ENCODE results near the gene TRH. TPM values are rescaled to one million over a fixed set of nuclear protein-coding genes. Genes with fewer than 3 reads are reported as not detected.
"Not testable (repeated sequence)": the region's sequence is repeated elsewhere in the genome, so short reads cannot be mapped to it uniquely, and the experiment has no call there.

The TRH gene
- total and polyA plus RNA-seq, 2 donors, result 0.52 to 2.9 TPM

DNA sequence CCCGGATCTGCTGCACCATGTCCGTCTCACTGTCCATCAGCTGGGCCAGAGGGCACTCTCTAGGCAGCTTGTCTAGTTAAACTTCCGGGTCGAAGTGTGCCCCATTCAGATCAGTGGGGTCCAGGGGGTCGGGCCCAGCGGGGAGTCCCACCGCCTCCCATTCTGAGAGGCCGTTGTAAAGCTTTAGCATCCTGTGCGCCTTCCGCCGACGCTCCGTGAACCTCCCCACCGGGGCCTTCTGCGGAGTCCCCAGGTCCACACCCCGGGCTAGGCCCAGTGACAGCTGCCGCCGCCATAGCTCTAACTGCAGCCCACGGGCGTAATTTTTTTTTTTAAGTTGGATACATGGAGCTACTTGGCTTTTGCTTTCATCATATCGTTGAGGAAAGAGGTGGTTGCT is 38.7 kb downstream of the TRH start:
- H3K36me3 ChIP-seq (ENCODE audit: control insufficient read depth in 2 of 2, insufficient read depth in 2 of 2, low read length in 1 of 2); H3K27me3 ChIP-seq (ENCODE audit: control insufficient read depth in 2 of 2, insufficient read depth in 1 of 2, low read length in 1 of 2); H3K4me3 ChIP-seq (ENCODE audit: low read length in 2 of 2); H3K4me1 ChIP-seq (ENCODE audit: control insufficient read depth in 2 of 2, insufficient read depth in 2 of 2, low read length in 2 of 2); DNase-seq (ENCODE audit: low read depth in 6 of 9, low spot score in 9 of 9); H3K27ac ChIP-seq (ENCODE audit: low read depth in 1 of 2, low read length in 1 of 2); H3K9me3 ChIP-seq (ENCODE audit: control insufficient read depth in 2 of 2, insufficient read depth in 1 of 2, low read length in 1 of 2): not testable (repeated sequence)
- WGBS, result 96% methylated on average over 21 of the region's 21 CpGs

DNA sequence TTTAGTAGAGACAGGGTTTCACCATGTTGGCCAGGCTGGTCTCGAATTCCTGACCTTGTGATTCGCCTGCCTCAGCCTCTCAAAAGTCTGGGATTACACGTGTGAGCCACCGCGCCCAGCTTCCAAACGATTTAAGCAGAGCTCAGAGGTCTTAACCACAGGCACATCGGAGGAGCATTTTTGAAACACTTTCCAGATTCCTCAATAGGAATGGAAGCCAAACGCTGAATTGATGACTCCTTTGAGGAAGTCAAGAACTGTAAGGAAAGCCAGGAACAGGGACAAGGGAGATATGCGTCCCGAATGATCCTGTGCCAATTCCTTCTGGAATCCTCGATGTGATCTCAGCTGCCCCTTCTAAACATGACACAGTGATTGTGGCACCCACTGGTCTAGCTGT is 40.0 kb downstream of the TRH start:
- DNase-seq (ENCODE audit: low read depth in 6 of 9, low spot score in 9 of 9), result no peak
- Histone ChIP-seq H3K9me3 (ENCODE audit: control insufficient read depth in 2 of 2, insufficient read depth in 1 of 2, low read length in 1 of 2) (no peaks in the 10 kb centered on the region), H3K27ac (ENCODE audit: low read depth in 1 of 2, low read length in 1 of 2) (no peak overlapping the region), H3K27me3 (ENCODE audit: control insufficient read depth in 2 of 2, insufficient read depth in 1 of 2, low read length in 1 of 2) (no peaks in the 10 kb centered on the region), H3K4me1 (ENCODE audit: control insufficient read depth in 2 of 2, insufficient read depth in 2 of 2, low read length in 2 of 2) (no peaks in the 10 kb centered on the region), H3K4me3 (ENCODE audit: low read length in 2 of 2) (no peak overlapping the region), H3K36me3 (ENCODE audit: control insufficient read depth in 2 of 2, insufficient read depth in 2 of 2, low read length in 1 of 2) (no peaks in the 10 kb centered on the region)
- WGBS, result 95% methylated on average over 11 of the region's 11 CpGs

DNA sequence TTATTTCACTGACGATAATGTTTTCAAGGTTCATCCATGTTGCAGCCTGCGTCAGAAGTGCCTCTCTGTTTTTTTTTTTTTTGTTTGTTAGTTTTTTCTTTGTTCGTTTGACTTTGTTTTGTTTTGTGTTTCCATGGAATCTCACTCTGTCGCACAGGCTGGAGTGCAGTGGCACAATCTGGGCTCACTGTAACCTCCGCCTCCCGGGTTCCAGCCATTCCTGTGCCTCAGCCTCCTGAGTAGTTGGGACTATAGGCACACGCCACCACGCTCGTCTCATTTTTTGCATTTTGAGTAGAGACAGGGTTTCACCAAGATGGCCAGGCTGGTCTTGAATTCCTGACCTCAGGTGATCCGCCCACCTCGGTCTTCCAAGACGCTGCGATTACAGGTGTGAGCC is 43.1 kb downstream of the TRH start:
- DNase-seq (ENCODE audit: low read depth in 6 of 9, low spot score in 9 of 9); H3K4me1 ChIP-seq (ENCODE audit: control insufficient read depth in 2 of 2, insufficient read depth in 2 of 2, low read length in 2 of 2); H3K9me3 ChIP-seq (ENCODE audit: control insufficient read depth in 2 of 2, insufficient read depth in 1 of 2, low read length in 1 of 2); H3K27ac ChIP-seq (ENCODE audit: low read depth in 1 of 2, low read length in 1 of 2); H3K27me3 ChIP-seq (ENCODE audit: control insufficient read depth in 2 of 2, insufficient read depth in 1 of 2, low read length in 1 of 2); H3K36me3 ChIP-seq (ENCODE audit: control insufficient read depth in 2 of 2, insufficient read depth in 2 of 2, low read length in 1 of 2); H3K4me3 ChIP-seq (ENCODE audit: low read length in 2 of 2): not testable (repeated sequence)
- 97% methylated on average over 13 of the region's 13 CpGs for WGBS

DNA sequence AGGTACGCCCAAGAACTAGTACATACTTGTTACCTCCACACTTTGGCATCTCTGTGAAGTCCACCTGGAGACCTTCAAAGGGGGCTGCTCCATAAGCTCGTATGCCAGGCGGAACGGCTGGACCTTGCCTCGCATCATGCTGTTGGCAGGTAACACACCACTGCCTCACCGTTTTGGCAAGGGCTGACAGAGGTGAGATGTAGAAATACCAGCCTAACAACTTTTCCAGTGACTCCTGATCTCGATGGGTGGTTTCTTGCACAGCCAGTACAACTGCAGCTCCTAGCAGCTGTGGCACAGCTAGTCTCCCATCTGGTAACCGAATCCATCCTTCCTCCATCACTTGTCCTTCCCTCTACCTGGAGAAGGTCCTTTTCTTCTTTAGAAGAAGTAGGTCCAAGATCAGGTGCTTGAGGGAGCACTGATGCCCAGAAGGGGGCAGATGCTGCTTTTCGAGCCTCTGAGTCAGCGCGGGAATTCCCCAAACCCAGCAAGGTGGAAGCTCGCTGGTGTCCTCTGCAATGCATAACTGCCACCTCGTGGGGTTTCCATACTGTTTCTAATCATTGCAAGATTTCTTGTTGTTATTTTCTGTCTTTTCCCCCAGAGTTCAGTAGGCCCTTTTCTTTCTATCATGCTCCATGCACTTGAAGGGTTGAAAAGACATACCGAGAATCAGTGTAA is 51.8 kb downstream of the TRH start:
- WGBS, result 72% methylated on average over 12 of the region's 14 CpGs
- H3K27ac ChIP-seq (ENCODE audit: low read depth in 1 of 2, low read length in 1 of 2); H3K36me3 ChIP-seq (ENCODE audit: control insufficient read depth in 2 of 2, insufficient read depth in 2 of 2, low read length in 1 of 2); H3K4me3 ChIP-seq (ENCODE audit: low read length in 2 of 2); H3K4me1 ChIP-seq (ENCODE audit: control insufficient read depth in 2 of 2, insufficient read depth in 2 of 2, low read length in 2 of 2); H3K27me3 ChIP-seq (ENCODE audit: control insufficient read depth in 2 of 2, insufficient read depth in 1 of 2, low read length in 1 of 2); DNase-seq (ENCODE audit: low read depth in 6 of 9, low spot score in 9 of 9); H3K9me3 ChIP-seq (ENCODE audit: control insufficient read depth in 2 of 2, insufficient read depth in 1 of 2, low read length in 1 of 2): not testable (repeated sequence)

DNA sequence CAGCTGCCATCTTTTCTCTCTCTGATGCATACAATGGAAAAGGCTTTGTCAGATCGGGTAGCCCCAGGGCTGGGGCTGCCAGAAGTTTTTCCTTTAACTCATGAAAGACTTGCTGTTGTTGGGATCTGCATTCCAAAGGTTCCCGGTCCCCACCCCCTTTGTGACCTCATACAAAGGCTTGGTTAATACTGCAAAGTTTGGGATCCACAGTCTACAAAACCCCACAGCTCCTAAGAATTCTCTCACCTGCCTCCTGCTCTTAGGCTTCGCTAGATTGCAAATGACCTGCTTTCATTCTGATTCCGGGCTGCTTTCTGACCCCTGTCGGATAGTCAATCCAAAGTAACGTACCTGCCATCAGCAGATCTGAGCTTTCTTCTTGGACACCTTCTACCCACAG is 52.9 kb downstream of the TRH start:
- H3K4me1 ChIP-seq (ENCODE audit: control insufficient read depth in 2 of 2, insufficient read depth in 2 of 2, low read length in 2 of 2); H3K36me3 ChIP-seq (ENCODE audit: control insufficient read depth in 2 of 2, insufficient read depth in 2 of 2, low read length in 1 of 2); H3K27me3 ChIP-seq (ENCODE audit: control insufficient read depth in 2 of 2, insufficient read depth in 1 of 2, low read length in 1 of 2); H3K9me3 ChIP-seq (ENCODE audit: control insufficient read depth in 2 of 2, insufficient read depth in 1 of 2, low read length in 1 of 2); H3K4me3 ChIP-seq (ENCODE audit: low read length in 2 of 2); H3K27ac ChIP-seq (ENCODE audit: low read depth in 1 of 2, low read length in 1 of 2); DNase-seq (ENCODE audit: low read depth in 6 of 9, low spot score in 9 of 9): not testable (repeated sequence)
- WGBS, result 76% methylated on average over 5 of the region's 6 CpGs

Other genes with a start within 250 kb of the TRH start
- gene TMCC1, start 81.0 kb upstream of the TRH start, total RNA-seq, result 24.5 TPM
- 12.2 TPM for gene TMCC1, start 81.0 kb upstream of the TRH start, polyA plus RNA-seq
- 0.28 TPM for gene ALG1L2, start 107.1 kb downstream of the TRH start, total RNA-seq
- gene ALG1L2, start 107.1 kb downstream of the TRH start, polyA plus RNA-seq, result 0.09 TPM